Prostate gland (tissue), 2 donors: Measurements from ENCODE around the gene TIMP2.

ENCODE experiments used
- CTCF ChIP-seq, 4 experiments: fragments of 200-600 bp in 2 of 4; fragments of 450-650 bp in 2 of 4; sonication (generic) in 2 of 4; IDR thresholded peaks; 1 replicate in 3 of 4; 2 replicates in 1 of 4; pipeline ENCODE4 v1.5.1; 2016 to 2019; ENCODE audit warnings: antibody characterized with exemption in 4 of 4, mild to moderate bottlenecking in 2 of 4, moderate library complexity in 2 of 4
- POLR2A ChIP-seq: fragments of 450-650 bp; IDR thresholded peaks from one replicate; pipeline ENCODE4 v1.6.1; 2016; ENCODE audit warnings: antibody characterized with exemption, mild to moderate bottlenecking

- TF ChIP-seq CTCF (IDR thresholded peaks at IDR 0.05) (peak in 3 of 4 experiments; percentile 18 to 43 (median 39)), POLR2A (no peak)
Observed at GRCh38 chr17:78842881-78843565, 82.2 kb downstream of the TIMP2 start.
